HG02678 (cell line): ENCODE measurements around the gene IRX1.

Source experiments
- ATAC-seq: cut with Tn5 transposase; IDR thresholded peaks from one replicate; pipeline ENCODE4 v1.9.1; 2021; ENCODE audit warnings: mild to moderate bottlenecking, moderate library complexity; ENCODE audit not compliant: unreplicated experiment

The IRX1 gene

DNA sequence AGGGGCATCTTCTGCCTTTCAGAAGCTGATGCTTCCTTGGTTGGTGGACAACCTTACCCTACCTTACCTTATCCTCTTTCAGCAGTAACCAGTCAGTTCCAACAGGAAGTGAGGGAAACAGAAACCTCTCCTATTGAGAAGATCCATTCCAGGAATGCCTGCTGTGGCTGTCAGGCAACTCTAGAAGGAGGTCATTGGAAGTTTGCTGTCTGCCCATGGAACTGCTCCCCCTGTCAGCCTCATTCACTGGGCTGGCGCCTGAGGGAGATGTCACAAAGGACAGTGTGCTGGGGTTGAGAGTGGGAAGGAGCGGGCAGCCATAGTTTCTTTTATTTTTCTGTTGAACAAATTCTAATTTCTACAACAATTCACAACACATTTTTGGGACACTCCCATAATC is 54.7 kb downstream of the IRX1 start:
- ATAC-seq = no peak

DNA sequence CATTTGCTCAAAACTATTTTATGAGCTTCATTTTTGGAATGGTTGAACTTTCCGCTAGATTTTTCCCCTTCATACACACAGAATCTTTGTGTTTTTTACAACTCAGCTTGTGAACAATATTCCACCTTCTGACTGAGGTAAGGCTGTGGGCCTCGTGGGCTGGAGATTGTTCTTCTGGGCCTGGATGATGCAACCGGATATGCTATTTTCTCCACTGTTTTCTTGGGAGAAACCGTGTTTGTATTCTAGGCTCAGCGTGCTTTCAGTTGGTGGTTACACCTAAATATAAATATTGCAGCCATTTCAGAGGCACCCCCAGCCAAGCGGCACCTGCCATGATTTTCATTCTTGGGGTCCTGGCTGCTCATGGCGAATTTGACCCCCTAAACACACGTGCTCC is 55.2 kb downstream of the IRX1 start:
- ATAC-seq = no peak
